HCT116 (cell line): ENCODE data around the gene UQCRQ.

Experiments used
- JUND ChIP-seq: IDR thresholded peaks from 2 replicates; pipeline ENCODE4 v1.6.1; 2012
- MAX ChIP-seq: IDR thresholded peaks from 2 replicates; pipeline ENCODE4 v1.6.1; 2012
- YY1 ChIP-seq: IDR thresholded peaks from 2 replicates; pipeline ENCODE4 v1.6.1; 2011; ENCODE audit warnings: low read length, low read depth, moderate library complexity, mild to moderate bottlenecking; ENCODE audit not compliant: insufficient replicate concordance; ENCODE audit errors: extremely low read depth

GRCh38 chr5:132827943-132828673, 38.3 kb upstream of the UQCRQ start:
- TF ChIP-seq JUND (no peak), YY1 (no peak), MAX (no peak)
